HG02678 (cell line): ENCODE results near the gene KBTBD4.
"Not testable (repeated sequence)": the region's sequence is repeated elsewhere in the genome, so short reads cannot be mapped to it uniquely, and the experiment has no call there.

Source experiments
- ATAC-seq: cut with Tn5 transposase; IDR thresholded peaks from one replicate; pipeline ENCODE4 v1.9.1; 2021; ENCODE audit warnings: mild to moderate bottlenecking, moderate library complexity; ENCODE audit not compliant: unreplicated experiment

Gene KBTBD4

DNA sequence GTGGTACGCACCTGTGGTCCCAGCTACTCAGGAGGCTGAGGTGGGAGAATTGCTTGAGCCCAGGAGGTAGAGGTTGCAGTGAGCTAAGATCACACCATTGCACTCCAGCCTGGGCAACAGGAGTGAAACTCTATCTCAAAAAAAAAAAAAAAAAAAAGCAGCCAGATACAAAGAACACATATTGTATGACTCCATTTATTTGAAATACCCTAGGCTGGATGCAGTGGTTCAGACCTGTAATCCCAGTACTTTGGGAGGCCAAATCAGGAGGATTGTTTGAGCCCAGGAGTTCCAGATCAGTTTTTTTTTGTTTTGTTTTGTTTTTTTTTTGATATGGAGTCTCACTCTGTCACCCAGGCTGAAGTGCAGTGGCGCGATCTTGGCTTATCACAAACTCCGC lies 16.4 kb downstream of the KBTBD4 start:
- not testable (repeated sequence) for ATAC-seq

DNA sequence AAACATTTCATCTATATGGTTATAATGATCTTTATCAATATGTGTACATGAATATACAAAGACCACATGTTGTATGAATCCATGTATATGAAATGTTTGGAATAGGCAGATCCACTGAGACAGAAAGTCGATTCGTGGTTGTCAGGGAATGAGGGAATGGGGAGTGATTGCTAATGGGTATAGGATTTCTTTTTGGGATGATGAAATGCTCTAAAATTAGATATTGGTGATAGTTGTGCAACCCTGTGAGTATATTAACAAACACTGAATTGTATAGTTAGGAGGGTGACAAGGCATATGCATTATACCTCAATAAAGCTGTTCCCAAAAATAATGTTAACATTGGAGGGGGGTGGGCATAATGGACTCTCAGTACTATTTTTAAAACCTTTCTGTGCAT lies 18.3 kb downstream of the KBTBD4 start:
- ATAC-seq, result no peak

DNA sequence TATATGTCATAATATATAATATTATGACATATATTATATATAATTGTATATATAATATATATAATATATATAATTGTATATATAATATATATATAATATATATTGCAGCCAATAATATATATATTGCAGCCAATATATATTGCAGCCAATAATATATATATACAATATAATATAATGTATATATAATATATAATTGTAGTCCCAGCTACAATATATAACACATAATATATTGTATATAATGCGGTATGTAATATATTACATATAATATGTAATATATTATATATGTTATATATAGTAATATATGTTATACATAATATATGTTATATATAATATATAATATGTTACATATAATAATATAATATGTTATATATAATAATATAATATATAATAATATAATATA lies 20.1 kb downstream of the KBTBD4 start:
- ATAC-seq, result no peak

DNA sequence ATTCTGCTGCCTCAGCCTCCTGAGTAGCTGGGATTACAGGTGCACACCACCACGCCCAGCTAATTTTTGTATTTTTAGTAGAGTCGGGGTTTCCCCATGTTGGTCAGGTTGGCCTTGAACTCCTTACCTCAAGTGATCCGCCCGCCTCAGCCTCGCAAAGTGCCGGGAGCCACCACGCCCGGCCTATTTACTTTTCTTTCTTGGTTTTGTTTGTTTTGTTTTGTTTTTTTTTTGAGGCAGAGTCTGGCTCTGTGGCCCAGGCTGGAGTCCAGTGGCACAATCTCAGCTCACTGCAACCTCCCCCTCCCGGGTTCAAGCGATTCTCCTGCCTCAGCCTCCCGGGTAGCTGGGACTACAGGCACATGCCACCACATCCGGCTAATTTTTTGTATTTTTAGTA lies 21.8 kb downstream of the KBTBD4 start:
- not testable (repeated sequence) for ATAC-seq

DNA sequence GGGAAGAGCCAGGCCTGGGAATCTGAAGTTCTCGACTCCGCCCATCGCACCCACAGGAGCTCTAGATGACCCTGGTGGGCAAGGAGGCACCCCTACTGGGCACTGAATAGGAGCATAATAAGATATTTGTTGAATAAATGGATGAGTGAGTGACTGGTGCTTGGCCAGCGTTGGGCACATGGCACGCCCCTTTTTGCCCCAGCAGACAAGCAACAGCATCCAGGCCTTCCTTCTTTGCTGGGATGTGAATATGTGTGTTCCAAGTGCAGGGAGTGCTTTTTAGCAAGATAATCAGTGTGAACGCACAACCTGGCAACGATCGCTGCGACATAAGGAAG lies 25.4 kb downstream of the KBTBD4 start:
- peak; percentile 26 for ATAC-seq

DNA sequence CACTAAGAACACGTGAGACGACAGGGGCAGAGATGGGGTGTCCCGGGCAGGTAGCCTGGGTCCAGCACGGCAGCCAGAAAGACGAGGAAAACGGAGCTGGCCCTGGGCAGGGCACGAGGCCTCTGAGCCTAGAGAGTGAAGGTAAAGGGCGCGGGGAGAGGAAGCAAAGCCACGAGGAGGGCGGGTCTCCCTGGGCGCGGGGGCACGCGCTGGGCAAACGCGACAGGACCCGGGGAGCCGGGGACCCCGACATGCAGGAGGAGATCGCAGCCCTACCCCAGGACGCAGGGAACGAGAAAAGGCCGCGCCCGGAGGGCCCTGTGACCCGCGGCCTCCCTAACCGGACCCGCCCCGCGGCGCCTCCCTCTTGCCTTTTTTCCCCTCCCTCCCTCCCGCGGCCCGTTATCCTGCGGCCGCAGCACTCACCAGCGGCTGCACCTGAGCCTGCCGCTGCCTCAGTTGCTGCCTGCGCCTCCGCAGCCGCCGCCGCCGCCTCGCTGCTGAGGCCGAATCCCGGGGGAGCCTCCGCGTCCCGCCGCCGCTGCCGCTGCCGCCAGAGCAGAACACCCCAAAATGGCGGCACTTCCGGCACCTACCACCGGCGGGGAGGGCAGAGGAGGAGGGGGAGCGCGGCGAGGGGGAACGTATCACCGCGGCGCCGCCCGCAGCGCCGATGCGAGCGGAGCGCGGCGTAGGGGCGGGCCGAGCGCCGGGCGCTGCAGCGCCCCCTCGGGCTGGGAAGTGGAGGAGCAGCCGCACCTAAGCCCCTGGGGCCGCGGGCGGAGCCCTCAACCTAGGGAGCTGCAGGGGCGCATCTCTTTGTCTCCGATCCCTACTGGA lies 26.0 kb downstream of the KBTBD4 start, which contains the start of gene CELF1:
Gene CELF1 (minus strand): TSS at position 567 of the 840 bp plus-strand sequence. CDS start 53,609 bp downstream, outside the sequence.
- peak; percentile 92 for ATAC-seq

DNA sequence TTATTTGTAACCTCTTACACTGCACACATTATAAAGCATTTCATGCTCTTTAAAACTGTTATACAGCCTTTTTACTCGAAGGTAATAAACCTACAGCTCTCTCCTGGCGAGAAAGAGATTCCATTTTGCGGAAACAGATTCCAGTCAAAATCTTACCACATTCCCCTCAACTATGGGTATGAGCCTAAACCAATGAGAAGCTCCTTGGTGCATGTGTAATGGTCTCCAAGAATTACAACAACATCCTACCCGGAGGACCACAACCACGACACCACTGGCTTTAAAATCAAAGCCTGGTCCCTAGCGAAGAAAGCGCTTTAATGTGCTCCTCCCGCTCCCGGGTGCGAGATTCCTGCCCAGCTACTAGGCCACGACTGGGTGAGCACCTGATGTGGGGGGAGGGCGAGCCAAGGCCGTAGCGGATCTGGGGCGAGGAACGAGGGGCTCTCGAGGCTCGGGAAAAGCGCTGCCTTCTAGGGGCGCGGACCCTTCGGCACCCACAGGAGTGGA lies 26.7 kb downstream of the KBTBD4 start:
- peak; percentile 2 for ATAC-seq

DNA sequence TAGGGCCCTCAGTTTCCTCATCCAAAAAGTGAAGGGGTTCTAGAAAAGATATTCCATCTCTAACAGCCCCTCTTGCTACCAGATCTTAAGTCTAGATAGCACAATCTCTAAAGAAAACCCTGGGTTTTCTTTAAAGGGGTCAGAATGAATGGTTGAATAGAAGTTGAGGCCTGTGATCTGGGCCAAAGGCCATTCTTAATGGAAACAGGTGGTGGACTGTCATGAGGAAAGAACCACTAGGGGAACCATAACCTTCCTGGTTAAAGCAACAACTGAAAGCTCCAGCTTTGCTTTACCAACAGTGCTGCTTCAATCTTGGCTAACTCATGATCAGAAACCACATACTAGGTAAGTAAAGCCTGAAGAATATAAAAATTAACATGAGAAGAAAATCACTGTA lies 27.7 kb downstream of the KBTBD4 start:
- no peak for ATAC-seq

DNA sequence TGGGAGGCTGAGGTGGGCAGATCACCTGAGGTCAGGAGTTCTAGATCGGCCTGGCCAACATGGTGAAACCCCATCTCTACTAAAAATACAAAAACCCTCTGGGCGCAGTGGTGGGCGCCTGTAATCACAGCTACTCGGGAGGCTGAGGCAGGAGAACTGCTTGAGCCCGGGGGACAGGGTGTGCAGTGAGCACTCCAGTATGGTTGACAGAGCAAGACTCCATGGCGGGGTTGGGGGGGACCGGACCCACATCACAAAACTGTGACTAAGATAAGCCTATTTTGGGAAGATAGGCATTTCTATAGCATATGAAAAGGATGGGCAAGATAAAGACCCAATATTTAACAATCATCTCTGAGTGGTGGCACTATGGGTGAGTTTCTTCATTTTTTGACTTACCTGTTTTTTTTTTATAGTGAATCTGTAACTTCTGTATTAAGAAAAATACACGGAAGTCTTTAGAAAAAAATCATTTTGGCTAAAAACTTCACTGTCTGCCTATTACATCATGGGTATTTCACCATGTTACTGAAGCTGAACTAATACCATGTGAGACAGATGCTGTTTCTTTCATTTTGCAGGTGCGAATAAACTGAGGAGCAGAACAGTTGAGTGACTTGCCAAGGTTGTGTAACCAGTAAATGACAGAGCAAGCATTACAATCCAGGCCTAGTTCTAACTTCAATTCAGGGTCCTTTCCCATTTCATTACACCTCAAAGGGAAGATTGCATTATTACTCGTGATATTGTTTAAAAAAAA lies 28.3 kb downstream of the KBTBD4 start:
- ATAC-seq, result no peak

DNA sequence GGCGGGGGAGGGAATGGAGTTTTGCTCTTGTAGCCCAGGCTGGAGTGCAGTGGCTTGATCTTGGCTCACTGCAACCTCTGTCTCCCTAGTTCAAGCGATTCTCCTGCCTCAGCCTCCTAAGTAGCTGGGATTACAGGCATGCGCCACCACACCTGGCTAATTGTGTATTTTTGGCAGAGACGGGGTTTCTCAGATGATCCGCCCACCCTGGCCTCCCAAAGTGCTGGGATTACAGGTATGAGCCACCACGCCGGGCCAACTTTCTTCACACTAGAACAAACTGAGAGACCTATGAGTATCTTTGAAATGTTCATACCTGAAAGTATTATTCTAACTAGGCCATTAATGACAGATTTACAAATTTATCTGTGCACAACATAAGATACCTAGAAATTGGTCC lies 32.5 kb downstream of the KBTBD4 start:
- not testable (repeated sequence) for ATAC-seq

DNA sequence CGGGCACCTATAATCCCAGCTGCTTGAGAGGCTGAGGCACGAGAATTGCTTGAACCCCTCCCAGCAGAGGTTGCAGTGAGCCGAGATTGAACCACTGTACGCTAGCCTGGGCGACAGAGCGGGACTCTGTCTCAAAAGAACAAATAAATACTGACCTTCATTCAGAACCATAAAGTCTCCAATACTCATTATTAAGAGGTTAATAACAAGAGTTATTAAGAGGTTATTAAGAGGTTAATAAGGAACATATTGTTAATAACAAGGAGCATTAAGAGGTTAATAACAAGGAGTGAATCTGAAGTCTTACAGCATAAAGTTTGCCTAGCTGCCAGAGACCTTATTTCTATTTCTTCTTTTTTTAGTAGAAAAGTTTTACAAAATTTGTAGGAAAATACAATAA lies 33.5 kb downstream of the KBTBD4 start:
- no peak for ATAC-seq

DNA sequence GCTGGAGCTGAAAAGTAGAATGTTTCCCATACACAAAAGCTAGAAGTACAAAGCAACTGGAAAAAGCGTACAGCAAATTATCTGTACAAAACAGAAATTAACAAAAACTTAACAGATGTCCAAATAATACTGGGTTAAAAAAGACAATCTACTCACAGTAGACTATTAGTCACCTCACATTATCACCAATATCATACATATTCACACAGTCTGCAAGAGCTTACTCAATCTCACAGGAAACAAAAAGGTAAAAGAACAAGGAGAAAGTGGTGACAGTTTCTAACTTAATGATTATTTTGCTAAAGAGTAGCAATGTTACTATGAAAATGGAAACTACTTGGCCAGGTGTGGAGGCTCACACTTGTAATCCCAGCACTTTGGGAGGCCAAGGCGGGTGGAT lies 37.7 kb downstream of the KBTBD4 start:
- ATAC-seq, result no peak

DNA sequence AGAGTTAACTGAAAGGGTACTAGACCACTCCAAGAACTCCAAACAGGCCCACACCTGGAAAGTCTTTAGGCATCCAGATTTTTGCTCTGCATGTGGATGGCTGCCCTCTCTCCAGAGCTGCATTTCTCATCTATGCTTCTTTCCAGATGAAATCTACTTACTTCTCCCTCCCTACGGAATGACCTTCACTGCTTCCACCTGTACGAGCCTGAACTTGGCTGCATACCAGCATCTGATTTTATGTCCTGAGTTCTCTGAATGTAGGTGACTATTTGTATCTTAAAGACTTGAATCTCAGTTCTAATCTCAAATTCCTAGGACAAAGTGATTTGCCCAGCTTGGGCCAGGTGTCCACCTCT lies 39.1 kb downstream of the KBTBD4 start:
- no peak for ATAC-seq

DNA sequence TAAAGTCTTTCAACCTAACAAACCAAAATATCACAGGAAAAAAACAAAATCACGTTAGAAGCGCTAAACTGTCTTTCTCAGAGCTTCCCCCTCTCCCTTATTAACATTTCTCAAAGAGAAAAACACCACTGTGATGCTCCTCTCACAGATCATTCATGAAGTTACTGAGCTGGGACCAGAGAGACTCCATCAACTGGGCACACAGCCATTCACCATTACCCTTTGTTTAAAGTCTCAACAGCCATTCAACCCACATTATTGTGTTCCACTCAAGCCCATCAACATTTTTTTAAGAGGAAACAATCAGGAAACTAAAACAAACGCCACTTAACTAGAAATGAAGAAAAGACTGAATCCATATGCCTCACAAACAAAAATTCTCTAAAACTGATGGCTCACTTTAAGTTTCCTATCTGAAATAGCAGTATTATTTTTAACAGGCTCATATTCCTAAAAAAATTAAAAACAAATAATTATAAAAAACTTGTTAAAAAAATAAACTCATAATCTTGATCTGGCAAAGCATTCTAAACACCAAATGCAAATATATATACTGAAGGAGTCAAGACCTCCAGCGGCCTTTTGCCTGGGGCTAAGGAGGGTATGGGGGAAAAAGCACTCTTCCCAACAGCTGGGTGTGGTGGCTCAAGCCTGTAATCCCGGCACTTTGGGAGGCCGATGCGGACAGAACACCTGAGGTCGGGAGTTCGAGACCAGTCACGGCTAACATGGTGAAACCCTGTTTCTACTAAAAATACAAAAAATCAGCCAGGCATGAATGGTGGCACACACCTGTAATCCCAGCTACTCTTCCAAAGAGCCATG lies 39.8 kb downstream of the KBTBD4 start:
- no peak for ATAC-seq

DNA sequence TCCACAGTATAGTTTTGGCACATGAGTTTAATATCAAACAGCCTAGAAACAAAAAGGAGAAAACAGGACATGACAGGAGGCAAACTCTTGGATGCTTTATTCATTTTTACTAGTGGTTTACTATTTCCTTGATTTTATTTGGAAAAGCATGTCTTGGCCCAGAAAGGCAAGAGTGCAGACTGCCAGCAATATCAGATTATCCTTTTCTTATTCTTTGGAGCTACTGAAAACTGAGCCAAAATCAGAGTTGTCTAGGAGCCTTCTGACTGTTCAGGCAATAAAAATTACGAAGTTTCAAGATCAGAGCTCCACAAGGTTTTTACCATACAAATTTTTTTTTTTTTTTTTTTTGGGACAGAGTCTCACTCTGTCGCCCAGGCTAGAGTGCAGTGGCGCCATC lies 41.9 kb downstream of the KBTBD4 start:
- no peak for ATAC-seq

DNA sequence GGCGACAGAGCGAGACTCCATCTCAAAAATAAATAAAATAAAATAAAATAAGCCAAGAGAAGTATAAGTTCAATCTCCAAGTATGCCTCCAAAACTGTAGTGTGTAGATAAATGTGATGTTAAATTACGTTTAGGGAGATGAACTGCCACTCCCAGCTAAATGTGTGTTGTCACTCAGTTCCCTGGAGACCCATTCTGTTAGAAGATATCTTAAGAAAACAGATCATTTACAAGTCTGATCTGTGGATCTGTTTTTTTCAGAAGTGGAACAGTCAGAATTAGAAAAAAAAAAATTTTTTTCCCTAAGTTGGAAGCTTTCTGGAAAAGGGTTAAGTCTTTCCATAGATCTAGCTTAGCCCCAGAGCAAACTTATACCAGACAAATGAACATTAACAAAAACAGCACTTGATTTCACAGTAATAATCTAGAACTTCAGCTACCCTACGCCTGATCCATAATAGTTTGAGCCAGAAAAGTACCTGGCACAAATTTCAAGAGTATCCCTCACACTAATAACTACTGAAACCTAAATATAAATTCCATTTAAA lies 44.0 kb downstream of the KBTBD4 start:
- ATAC-seq, result no peak

DNA sequence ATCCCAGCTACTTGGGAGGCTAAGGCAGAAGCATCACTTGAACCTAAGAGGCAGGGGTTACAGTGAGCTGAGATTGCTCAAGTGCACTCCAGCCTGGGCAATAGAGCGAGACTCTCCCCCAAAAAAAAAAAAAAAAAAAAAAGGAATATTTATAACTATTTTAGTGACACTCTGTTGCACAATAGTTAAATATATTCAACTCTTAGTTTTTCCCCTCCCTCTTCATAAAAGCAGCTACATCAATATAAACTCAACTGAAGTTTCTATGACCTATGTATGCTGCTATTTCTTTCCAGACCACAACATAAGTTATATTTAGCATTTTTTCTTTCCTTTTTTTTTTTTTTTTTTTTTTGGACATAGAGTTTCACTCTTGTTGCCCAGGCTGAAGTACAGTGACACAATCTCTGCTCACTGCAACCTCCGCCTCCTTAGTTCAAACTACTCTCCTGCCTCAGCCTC lies 45.0 kb downstream of the KBTBD4 start:
- no peak for ATAC-seq

DNA sequence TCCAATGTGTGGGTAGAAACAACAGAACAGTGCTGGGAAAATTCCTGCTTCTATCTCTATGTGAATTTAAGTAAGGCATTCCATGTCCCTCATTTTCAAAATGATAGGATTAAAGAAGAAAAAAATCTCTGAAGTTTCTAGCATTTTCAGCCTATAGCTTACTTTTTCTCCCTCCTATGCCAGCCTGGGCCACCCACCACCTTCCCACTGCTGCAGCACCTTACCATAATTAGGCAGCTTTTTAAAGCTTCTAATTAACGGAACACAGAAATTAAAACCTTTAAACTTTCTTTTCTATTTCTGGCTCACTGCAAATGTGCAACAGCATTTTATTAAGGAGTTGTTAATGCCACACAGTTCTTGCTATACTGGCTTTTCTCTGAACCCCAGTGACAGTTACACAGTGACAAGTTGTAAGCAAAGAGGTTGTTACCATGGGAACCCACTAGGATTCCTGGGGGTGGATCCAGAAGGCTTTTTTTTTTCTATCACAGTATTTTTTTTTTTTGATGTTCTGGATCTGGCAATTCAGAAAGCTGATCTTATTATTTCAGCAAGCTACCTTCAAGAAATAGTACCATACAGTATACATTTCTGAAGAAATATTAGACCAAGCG lies 46.1 kb downstream of the KBTBD4 start:
- no peak for ATAC-seq

DNA sequence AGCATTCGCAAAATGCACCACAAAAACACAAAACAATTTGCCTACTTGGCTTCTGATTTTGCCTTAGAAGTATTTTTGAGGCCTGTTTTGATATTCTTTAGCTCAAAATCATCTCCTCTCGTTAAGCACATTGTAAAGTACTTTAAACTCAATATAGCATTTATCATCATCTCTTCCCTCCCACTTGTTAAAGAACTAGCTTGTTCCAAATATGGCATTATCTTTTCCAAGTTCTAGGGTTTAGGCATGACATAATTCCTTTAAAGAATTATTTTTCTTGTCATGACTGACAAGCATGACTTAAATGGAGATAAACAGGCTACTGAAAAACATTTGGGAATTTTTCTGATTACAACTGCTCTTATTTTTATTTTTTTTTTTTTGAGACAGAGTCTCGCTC lies 47.1 kb downstream of the KBTBD4 start:
- ATAC-seq, result no peak

DNA sequence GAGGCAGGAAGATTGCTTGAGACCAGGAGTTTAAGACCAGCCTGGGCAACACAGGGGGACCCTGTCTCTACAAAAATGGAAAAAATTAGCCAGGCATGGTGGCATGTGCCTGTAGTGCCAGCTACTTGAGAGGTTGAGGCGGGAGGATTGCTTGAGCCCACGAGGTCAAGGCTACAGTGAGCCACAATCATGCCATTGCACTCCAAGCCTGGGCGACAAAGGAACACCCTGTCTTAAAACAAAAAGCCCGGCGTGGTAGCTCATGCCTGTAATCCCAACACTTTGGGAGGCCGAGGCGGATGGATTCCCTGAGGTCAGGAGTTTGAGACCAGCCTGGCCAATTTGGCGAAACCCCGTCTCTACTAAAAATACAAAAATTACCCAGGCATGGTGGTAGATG lies 48.0 kb downstream of the KBTBD4 start:
- ATAC-seq, result not testable (repeated sequence)
